Embryonic facial prominence (tissue), 1 donor: ENCODE data around the gene FAM53A.
A peak's percentile ranks its signal among the peaks of the same experiment; 100 is the strongest.

Experiments
- DNase-seq: peaks from one replicate; pipeline ENCODE4 v3.0.0-alpha.2; 2016; ENCODE audit errors: extremely low spot score

Gene FAM53A

GRCh38 chr4:1683736-1684505 is at the start of gene FAM53A:
Gene FAM53A (minus strand): TSS chr4:1684313. CDS start chr4:1668741, 15,572 bp downstream.
- peak; percentile 38 for DNase-seq

DNA sequence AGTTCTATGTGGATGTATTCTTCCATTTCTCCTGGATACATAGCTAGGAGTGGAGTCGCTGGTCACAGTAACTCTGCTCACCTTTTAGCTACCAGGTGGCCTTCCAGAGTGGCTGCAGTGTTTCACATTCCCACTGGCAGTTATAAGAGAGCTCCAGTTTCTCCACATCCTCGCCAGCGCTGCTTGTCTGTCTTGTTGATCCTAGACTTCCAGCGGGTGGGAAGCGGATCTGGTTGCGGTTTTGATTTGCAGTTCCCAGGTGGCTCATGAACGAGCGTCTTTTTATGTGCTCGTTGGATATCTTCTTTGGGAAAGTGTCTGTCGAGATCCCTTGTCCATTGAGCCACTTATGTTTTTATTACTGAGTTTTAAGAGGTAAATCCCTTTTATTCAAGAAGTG is 48.8 kb upstream of the FAM53A start:
- DNase-seq: no peak

DNA sequence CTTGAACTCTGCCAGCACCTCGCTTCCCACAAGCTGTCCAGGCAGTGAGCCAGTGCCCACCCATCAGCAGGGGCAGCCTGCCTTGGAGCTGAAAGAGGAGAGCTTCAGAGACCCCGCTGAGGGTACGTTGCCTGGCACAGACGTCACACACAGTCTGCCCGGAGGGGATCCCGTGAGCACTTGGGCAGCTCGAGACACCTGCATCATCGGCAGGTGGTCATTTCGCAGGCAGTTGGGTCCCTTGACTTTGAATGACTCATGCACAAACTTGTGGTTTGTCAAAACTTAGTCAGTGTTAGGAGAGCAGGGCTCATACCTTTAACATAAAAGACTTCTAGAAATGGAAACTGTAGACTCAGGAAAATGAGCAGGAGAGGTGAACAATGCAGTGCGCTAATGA is 47.1 kb upstream of the FAM53A start:
- no peak for DNase-seq

GRCh38 chr4:1730532-1731135 is 46.5 kb upstream of the FAM53A start:
- no peak for DNase-seq

GRCh38 chr4:1728061-1728980 is 44.2 kb upstream of the FAM53A start:
- DNase-seq: no peak

GRCh38 chr4:1727117-1728031 is 43.3 kb upstream of the FAM53A start:
- DNase-seq: no peak

GRCh38 chr4:1726146-1726934 is 42.2 kb upstream of the FAM53A start:
- no peak for DNase-seq

DNA sequence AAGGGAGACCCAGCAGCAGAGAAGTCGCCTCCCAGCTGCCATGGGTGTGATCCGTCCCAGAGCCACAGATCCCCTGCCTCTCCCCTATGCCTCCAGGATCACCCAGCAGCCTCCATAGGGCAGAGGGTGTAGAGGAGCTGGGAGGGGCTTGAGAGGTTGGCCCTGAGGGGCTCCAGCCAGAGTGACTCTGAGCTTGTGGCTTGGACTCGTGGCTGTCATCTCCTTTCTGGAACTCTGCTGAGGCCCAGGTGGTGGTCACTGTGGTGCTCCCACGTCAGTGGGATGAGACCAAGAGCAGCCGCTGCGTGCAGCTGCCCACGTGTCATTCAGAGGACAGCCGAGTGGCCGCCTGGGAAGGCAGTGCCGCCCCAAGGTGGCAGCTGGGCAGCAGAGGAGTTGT is 41.4 kb upstream of the FAM53A start:
- no peak for DNase-seq

DNA sequence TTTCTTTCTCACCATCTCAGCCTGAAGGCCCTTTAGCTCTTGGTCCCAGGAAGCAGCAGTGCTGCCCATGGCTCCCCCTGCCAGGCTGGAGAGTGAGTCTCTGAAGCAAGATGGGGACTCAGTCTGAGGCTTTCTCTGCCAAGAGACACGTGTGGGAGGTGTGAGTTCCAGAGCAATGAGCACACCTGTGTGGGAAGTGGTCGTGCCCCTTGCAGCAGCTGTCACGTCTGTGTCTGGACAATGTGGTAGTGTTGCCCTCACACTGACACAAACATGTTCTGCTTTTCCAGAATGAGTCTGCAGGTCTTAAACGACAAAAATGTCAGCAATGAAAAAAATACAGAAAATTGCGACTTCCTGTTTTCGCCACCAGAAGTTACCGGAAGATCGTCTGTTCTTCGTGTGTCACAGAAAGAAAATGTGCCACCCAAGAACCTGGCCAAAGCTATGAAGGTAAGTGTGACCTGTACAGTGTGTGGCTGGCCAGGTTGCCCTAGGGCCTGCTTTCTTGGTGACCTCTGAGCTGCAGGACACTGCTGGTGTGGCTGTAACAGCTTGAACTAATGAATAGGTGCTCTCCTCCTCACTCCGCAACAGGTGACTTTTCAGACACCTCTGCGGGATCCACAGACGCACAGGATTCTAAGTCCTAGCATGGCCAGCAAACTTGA is 39.2 kb upstream of the FAM53A start:
- DNase-seq: no peak

DNA sequence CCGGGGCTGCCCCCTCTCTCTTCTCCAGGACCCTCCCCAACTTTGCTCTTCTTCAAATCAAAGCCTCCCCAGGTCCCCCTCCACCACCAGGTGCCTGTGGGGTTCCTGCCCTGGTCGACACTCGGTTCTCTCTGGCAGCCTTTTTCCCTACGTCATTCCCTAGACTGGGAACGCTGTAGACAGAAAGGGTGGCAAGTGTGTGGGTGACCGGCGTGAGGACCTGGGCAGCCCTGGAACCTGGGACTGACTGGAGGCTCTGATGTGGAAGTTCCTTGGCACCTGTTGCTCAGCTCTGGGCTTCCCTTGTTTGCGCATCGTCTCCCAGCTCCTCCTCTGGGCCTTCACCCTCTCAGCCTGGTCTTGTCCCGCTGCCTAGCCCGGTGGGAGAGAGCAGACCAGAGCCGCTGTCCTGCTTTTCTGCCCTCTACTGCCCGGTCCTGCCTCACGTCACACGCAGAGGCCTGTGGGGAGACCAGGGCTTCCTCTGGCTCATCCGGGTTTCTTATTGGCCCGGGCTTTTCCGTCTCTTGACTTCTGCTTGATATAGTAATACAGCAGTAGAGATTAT is 38.5 kb upstream of the FAM53A start:
- DNase-seq: no peak

DNA sequence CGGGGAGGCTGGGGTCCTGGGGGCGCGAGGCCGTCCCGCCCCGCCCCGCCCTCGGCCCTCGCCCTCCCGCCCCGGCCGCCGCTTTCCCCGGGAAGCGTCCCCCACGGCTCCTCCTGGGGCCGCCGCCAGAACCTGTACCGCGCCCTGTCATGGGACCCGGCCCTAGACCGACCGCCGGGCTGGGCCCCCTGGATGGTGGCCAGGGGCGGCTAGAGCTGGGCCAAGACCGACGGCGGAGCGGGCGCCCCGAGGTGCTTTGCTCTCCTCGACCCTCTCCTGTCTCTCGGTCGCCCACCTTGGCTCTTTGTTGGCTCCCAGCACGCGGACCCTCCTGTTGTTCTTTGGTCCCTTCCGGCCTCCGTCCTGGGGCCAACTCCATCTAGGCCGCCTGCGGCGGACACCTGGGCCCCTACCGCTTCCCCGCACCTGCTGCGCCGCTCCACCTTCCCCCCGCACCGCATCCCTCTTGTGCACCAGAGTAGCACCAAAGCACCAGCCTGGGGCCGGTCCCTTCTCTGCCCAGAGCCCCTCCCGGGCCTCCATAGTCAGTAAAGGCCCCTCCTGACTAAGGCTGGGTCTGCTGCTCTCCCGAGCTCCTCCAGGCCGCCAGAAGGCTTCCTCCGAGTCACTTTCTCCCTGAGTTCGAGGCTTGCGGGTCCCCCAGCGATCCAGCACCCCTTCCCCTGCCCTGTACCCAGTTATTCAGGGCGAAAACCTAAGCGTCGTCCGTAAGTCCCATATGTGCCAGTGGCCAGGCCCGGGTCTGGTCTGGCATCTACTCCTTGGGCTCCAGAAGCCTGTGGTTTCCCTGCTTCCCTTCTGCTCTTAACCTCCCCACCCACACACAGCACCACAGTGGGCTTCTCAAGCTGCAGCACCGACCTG is 37.8 kb upstream of the FAM53A start:
- no peak for DNase-seq

- DNase-seq: peak; percentile 89
Measured at GRCh38 chr4:1721003-1721665, 37.0 kb upstream of the FAM53A start, which contains the start of the genes TACC3 and TMEM129. Gene TACC3 (plus strand): TSS chr4:1721521. CDS start chr4:1723422, 1,901 bp downstream. Gene TMEM129 (minus strand): TSS chr4:1721323. CDS start chr4:1720837, 486 bp downstream.

DNA sequence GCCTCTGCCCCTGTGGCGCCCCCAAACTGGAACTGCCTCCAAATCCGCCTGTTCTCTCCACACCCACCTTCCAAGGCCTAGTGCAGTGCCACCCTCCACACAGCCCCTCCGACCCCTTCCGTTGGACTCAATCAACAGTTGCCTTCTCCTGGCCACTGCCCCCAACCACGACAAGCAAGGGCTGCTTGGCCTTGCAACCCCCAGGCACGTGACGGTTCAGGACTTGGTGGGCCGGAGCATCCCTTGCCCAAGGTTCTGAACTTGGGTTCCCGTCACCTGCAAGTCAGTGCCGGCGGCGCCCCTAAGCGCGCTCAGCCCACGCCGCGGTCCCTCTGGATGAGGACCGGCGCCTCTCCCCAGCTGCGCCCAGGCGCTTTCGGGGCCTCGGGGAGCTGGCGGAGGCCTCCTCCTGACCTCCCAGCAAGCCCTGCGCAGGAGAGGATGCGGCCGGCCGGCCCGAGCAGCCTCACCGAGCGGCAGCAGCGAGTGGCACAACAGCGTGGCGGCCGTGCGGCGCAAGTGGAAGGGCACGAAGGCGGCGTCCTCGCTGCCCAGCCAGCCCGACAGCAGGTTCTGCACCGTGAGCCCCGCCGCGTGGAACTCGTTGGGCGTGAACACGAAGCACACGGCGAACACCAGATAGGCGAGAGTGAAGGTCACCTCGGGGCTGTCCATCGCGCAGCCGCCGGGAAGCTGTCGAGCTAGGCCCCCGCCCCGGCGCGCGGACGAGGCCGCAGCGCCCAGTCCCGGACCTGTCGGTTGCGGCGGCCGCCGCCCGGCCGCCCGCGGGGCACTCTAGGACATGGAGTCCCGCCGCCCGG is 36.3 kb upstream of the FAM53A start:
- DNase-seq: no peak

DNA sequence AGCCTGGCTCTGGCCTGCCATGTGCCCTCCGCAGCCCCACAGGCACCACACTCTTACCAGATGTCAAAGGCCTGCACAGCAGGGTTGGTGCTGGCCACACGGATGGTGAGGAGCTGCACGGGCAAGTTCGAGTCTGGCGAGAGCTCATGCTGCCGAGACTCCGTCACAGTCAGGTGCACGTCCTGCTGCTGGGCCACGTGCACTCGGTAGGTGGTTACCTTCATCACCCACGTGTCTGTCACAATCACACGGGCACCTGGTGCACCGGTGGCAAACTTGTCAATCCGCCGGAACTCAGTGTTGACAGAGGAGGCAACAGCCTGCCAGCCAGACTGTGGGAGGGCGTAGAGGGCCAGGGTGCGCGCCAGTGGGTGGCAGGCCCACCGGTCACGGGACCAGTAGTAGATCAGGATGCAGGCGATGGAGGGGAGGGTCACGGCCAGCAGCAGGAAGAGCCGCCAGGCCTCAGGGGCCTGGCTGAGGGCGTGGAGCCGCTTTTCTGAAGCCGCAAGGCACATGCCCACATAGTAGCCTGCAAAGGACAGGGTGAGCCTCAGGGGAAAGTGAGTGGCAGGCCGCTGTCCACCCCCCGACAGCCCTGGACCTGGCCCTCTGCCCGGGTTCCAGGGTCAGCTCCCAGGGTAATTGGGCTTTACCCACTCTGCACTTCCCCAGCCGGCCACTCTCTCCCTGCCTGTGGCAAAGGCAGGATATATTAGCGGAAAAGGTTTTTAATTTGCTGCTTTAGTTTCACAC is 34.2 kb upstream of the FAM53A start:
- no peak for DNase-seq

DNA sequence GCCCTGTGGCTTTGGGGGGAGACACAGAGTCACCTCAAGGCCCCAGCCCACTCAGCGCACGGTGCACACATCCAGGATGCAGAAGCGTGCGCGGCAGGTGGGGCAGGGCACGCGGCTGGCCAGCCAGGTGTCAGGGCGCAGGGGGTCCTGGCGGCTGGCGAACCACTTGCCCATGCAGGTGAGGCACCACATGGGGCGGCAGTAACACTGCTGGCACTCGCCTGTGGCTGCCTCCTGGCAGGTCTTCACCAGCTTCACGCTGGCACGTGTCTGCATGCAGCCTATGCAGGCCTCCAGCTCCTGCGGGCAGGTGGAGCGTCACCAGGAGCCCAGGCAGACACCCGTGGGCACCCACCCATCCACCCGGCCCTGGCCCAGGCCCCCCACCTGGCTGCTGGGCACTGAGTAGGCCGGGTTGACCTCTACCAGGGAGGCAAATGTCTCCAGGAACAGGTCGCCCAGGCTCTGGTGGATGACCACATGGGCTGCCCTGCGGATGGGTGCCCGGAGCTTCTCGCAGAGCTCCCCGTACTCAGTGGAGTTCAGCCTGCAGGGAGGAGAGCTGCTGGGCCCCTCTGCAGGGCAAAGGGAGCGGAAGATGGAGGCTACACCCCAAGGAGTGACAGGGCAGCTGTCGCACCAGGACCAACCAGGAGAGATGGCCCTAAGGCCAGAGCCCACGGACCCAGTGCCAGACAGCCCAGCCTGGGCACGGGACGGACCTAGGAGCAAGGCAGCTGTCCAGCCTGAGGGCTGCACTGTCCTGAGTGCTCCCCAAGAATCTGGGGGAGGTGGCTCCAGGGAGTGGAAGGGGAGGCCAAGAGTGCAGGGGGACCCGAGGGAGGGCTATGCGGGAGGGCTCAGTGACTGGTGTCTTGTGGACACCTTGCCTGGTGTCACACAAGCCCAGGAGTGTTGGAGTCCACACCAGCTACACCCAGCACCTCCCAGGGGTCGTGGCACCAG is 33.3 kb upstream of the FAM53A start:
- DNase-seq: no peak
